SK-N-SH (cell line): ENCODE results near the gene TMCC3. TPM values are rescaled to one million over a fixed set of nuclear protein-coding genes. Genes with fewer than 3 reads are reported as not detected.

Source experiments
- CTCF ChIA-PET: fragments of 300-600, 350-600 bp; formaldehyde crosslinking; extraction: SDS; loops from one replicate; lab custom pipeline; 2021; lab: Yijun Ruan, JAX
- POLR2A ChIA-PET: fragments of 350-600 bp; sonication (Branson Sonifier 250); formaldehyde crosslinking; extraction: SDS; loops from one replicate; lab custom pipeline; 2020; ENCODE audit warnings: antibody characterized with exemption, inconsistent platforms; lab: Yijun Ruan, JAX
- DNase-seq: peaks from one replicate; pipeline ENCODE4 v3.0.0; 2012
- H2AFZ ChIP-seq: fragments of 200-600 bp; sonication (generic); 2 replicates; pipeline ENCODE4 v1.8.1; 2016; ENCODE audit warnings: antibody characterized with exemption, mild to moderate bottlenecking, low read depth
- H3F3A ChIP-seq: fragments of 200-600 bp; sonication (generic); replicated peaks from 2 replicates; pipeline ENCODE3; 2016; ENCODE audit warnings: antibody characterized with exemption, mild to moderate bottlenecking; ENCODE audit not compliant: insufficient read depth
- H3K27ac ChIP-seq, 2 experiments: fragments of 200-500 bp in 1 of 2; fragments of 200-600 bp in 1 of 2; sonication (Bioruptor generic) in 1 of 2; sonication (generic), shearing (Covaris generic) in 1 of 2; 2 replicates each; pipeline versions ENCODE4 v1.5.1 to v1.6.1; 2014 to 2016; ENCODE audit warnings: low read depth in 2 of 2, inconsistent platforms in 1 of 2, low read length in 1 of 2, mild to moderate bottlenecking in 1 of 2, mixed read lengths in 1 of 2
- H3K27me3 ChIP-seq: fragments of 200-600 bp; sonication (generic), shearing (Covaris generic); 2 replicates; pipeline ENCODE4 v1.6.1; 2016; ENCODE audit warnings: mixed run types; ENCODE audit not compliant: insufficient read depth
- H3K36me3 ChIP-seq, 2 experiments: fragments of 200-500 bp in 1 of 2; fragments of 200-600 bp in 1 of 2; sonication (Bioruptor generic) in 1 of 2; sonication (generic) in 1 of 2; replicated peaks in 1 of 2; 2 replicates each; pipeline versions ENCODE3 to v1.5.1; 2014 to 2016; ENCODE audit warnings: low read length in 1 of 2, mild to moderate bottlenecking in 1 of 2; ENCODE audit not compliant: insufficient read depth in 2 of 2, control insufficient read depth in 1 of 2
- H3K4me1 ChIP-seq, 2 experiments: fragments of 200-500 bp in 1 of 2; fragments of 200-600 bp in 1 of 2; sonication (Bioruptor generic) in 1 of 2; sonication (generic), shearing (Covaris generic) in 1 of 2; 2 replicates each; pipeline versions ENCODE4 v1.5.1 to v1.6.1; 2014 to 2016; ENCODE audit warnings: low read depth in 1 of 2, low read length in 1 of 2, mixed run types in 1 of 2; ENCODE audit not compliant: insufficient read depth in 2 of 2, control insufficient read depth in 1 of 2
- H3K4me2 ChIP-seq: fragments of 200-600 bp; sonication (generic), shearing (Covaris generic); 2 replicates; pipeline ENCODE4 v1.6.1; 2017; ENCODE audit warnings: mixed run types
- H3K4me3 ChIP-seq, 2 experiments: fragments of 200-500 bp in 1 of 2; fragments of 200-600 bp in 1 of 2; sonication (Bioruptor generic) in 1 of 2; sonication (generic), shearing (Covaris generic) in 1 of 2; 2 replicates each; pipeline versions ENCODE4 v1.5.1 to v1.8.1; 2014 to 2016; ENCODE audit warnings: low read depth in 2 of 2, inconsistent platforms in 1 of 2, low read length in 1 of 2, mild to moderate bottlenecking in 1 of 2, mixed read lengths in 1 of 2, moderate library complexity in 1 of 2
- H3K79me2 ChIP-seq: fragments of 200-600 bp; sonication (generic); 2 replicates; pipeline ENCODE4 v1.8.1; 2017; ENCODE audit warnings: mild to moderate bottlenecking; ENCODE audit not compliant: insufficient read depth
- H3K9ac ChIP-seq: fragments of 200-600 bp; sonication (generic); 2 replicates; pipeline ENCODE4 v1.6.1; 2017; ENCODE audit warnings: mixed run types
- H3K9me2 ChIP-seq: fragments of 200-600 bp; sonication (generic); 2 replicates; pipeline ENCODE4 v1.6.1; 2017; ENCODE audit warnings: mixed run types
- H3K9me3 ChIP-seq: fragments of 200-600 bp; sonication (generic); 2 replicates; pipeline ENCODE4 v1.6.1; 2017; ENCODE audit warnings: mixed run types, mild to moderate bottlenecking, moderate library complexity
- H4K20me1 ChIP-seq: fragments of 200-600 bp; sonication (generic); 2 replicates; pipeline ENCODE4 v1.6.1; 2017; ENCODE audit warnings: mild to moderate bottlenecking, mixed run types; ENCODE audit not compliant: insufficient read depth
- CHD2 ChIP-seq: fragments of 150-350 bp; IDR thresholded peaks from 2 replicates; pipeline ENCODE4 v1.6.1; 2018; ENCODE audit warnings: low read length; ENCODE audit not compliant: partially characterized antibody
- CTCF ChIP-seq: fragments of 200-600 bp; sonication (generic); IDR thresholded peaks from 2 replicates; pipeline ENCODE4 v1.6.1; 2017; ENCODE audit warnings: antibody characterized with exemption, mild to moderate bottlenecking, moderate library complexity
- GABPA ChIP-seq: IDR thresholded peaks from 2 replicates; pipeline ENCODE4 v1.4.0; 2012; ENCODE audit warnings: low read depth, mild to moderate bottlenecking
- GATA2 ChIP-seq: sonication (generic); formaldehyde crosslinking; IDR thresholded peaks from 2 replicates; pipeline ENCODE4 v1.5.0; 2020; ENCODE audit warnings: mild to moderate bottlenecking, missing genetic modification reagents
- IRF3 ChIP-seq: fragments of 150-350 bp; IDR thresholded peaks from 2 replicates; pipeline ENCODE4 v1.6.1; 2016; ENCODE audit warnings: mild to moderate bottlenecking, low read depth, low read length
- MAX ChIP-seq: IDR thresholded peaks from 2 replicates; pipeline ENCODE4 v1.4.0; 2012; ENCODE audit warnings: low read depth
- PBX3 ChIP-seq: IDR thresholded peaks from 2 replicates; pipeline ENCODE4; 2012
- POLR2AphosphoS5 ChIP-seq: IDR thresholded peaks from 2 replicates; pipeline ENCODE4 v1.6.1; 2012; ENCODE audit warnings: low read depth, low read length
- RAD21 ChIP-seq: IDR thresholded peaks from 2 replicates; pipeline ENCODE4 v1.6.1; 2012; ENCODE audit warnings: mild to moderate bottlenecking, low read length
- REST ChIP-seq: IDR thresholded peaks from 2 replicates; pipeline ENCODE4 v1.6.1; 2012; ENCODE audit warnings: mild to moderate bottlenecking, low read depth, low read length, moderate library complexity
- SMC3 ChIP-seq: IDR thresholded peaks from 2 replicates; pipeline ENCODE4 v1.6.1; 2012; ENCODE audit warnings: low read depth, low read length, improper control_type of control experiment
- TAF1 ChIP-seq: IDR thresholded peaks from 2 replicates; pipeline ENCODE4 v1.6.1; 2012; ENCODE audit warnings: low read depth, mild to moderate bottlenecking, low read length, moderate library complexity, borderline replicate concordance
- USF1 ChIP-seq: IDR thresholded peaks from 2 replicates; pipeline ENCODE4 v1.4.0; 2012; ENCODE audit warnings: low read depth, borderline replicate concordance
- ZBTB33 ChIP-seq: IDR thresholded peaks from 2 replicates; pipeline ENCODE4 v1.4.0; 2012; ENCODE audit warnings: low read depth, borderline replicate concordance
- WGBS: methylation state at CpG from one replicate; pipeline ENCODE4 v1.1.6; 2017; ENCODE audit warnings: low lambda C conversion rate; 5-methylcytosine and 5-hydroxymethylcytosine counted together
- polyA plus RNA-seq, 3 experiments: library from polyadenylated mRNA; depleted of rRNA; stranded (reverse); fragments of >200 nt; gene quantifications; 2 replicates each; pipeline ENCODE4 v1.2.3, GENCODE V29; 2012

TMCC3 gene
- polyA plus RNA-seq, 1 of the 3 experiments (the other 2 are of a cell fraction), result 0.53 TPM

- TF ChIP-seq GABPA, result no peak
- peak; percentile 70 for TF ChIP-seq CTCF
- TF ChIP-seq RAD21, result peak; percentile 95
- TF ChIP-seq GATA2, result no peak
- TF ChIP-seq SMC3, result peak; percentile 94
- Histone ChIP-seq H3K79me2 (no peaks in the 10 kb centered on the region), H3K27ac (no peak overlapping the region), H3K4me2 (no peak overlapping the region), H3K36me3 (no peaks in the 10 kb centered on the region), H3K9ac (no peak overlapping the region), H3K9me2 (no peaks in the 10 kb centered on the region), H3F3A (no peaks in the 10 kb centered on the region), H2AFZ (no peak overlapping the region), H4K20me1 (no peaks in the 10 kb centered on the region), H3K4me1 (no peaks in the 10 kb centered on the region), H3K4me3 (no peak overlapping the region), H3K9me3 (no peaks in the 10 kb centered on the region), H3K27me3 (no peaks in the 10 kb centered on the region)
- peak; percentile 75 for DNase-seq
- ChIA-PET CTCF (interaction anchor here (0.6 to 3.0 kb wide), 32 partner anchors 9 to 1029 kb away, joined by 3 to 25 read pairs (median 3); no protein-coding TSS in a partner anchor), POLR2A (no interaction called here)
- WGBS, result 51% methylated on average over 17 of the region's 17 CpGs
Measured at GRCh38 chr12:94545935-94546771, 104.2 kb downstream of the TMCC3 start.

- H2AFZ ChIP-seq, result no peak overlapping the region
- H3K4me1 ChIP-seq, result no peaks in the 10 kb centered on the region
- CTCF ChIA-PET, result interaction anchor here (1.5 to 3.0 kb wide), 3 partner anchors 13 to 792 kb away, joined by 3 to 25 read pairs (median 6); no protein-coding TSS in a partner anchor
- H3K4me2 ChIP-seq, result no peak overlapping the region
- no peaks in the 10 kb centered on the region for H3K27me3 ChIP-seq
- H4K20me1 ChIP-seq, result no peaks in the 10 kb centered on the region
- H3K79me2 ChIP-seq, result no peaks in the 10 kb centered on the region
- no peaks in the 10 kb centered on the region for H3K36me3 ChIP-seq
- whole genome bisulfite sequencing, result 74% methylated on average over 4 of the region's 4 CpGs
- DNase-seq, result no peak
- no peak overlapping the region for H3K9ac ChIP-seq
- H3K27ac ChIP-seq, result no peak overlapping the region
- no peaks in the 10 kb centered on the region for H3K9me2 ChIP-seq
- no peaks in the 10 kb centered on the region for H3F3A ChIP-seq
- H3K4me3 ChIP-seq, result no peak overlapping the region
- H3K9me3 ChIP-seq, result no peaks in the 10 kb centered on the region
- POLR2A ChIA-PET, result no interaction called here
- TF ChIP-seq IRF3 (no peak), TAF1 (no peak), PBX3 (no peak), ZBTB33 (no peak), POLR2AphosphoS5 (no peak), REST (no peak), CHD2 (no peak), MAX (no peak), USF1 (no peak)
Measured at GRCh38 chr12:94544355-94544754, 106.0 kb downstream of the TMCC3 start.
